ENCODE measurements around the gene FIBIN. TPM values are rescaled to one million over a fixed set of nuclear protein-coding genes. Genes with fewer than 3 reads are reported as not detected.
"Not testable (repeated sequence)": the region's sequence is repeated elsewhere in the genome, so short reads cannot be mapped to it uniquely, and the experiment has no call there.

The FIBIN gene
- total RNA-seq, 1 donor from 2014 or later: 1.3 TPM

- no peaks in the 10 kb centered on the region for H3K27me3 ChIP-seq (ENCODE audit: control insufficient read depth, insufficient read depth, low read length)
- no peak for TF ChIP-seq CTCF (IDR thresholded peaks at IDR 0.05; ENCODE audit: insufficient read depth, low read length, poor library complexity, severe bottlenecking)
- H3K4me3 ChIP-seq (ENCODE audit: low read depth, low read length): no peak overlapping the region
- DNase-seq (ENCODE audit: low read depth): no peak
- no peaks in the 10 kb centered on the region for H3K36me3 ChIP-seq (ENCODE audit: control insufficient read depth, insufficient read depth, low read length)
Measured at GRCh38 chr11:26971961-26972360, 22.0 kb upstream of the FIBIN start.

- no peak for DNase-seq (ENCODE audit: low read depth)
- Histone ChIP-seq H3K36me3 (ENCODE audit: control insufficient read depth, insufficient read depth, low read length) (no peaks in the 10 kb centered on the region), H3K4me3 (ENCODE audit: low read depth, low read length) (no peak overlapping the region), H3K27me3 (ENCODE audit: control insufficient read depth, insufficient read depth, low read length) (no peaks in the 10 kb centered on the region)
- TF ChIP-seq CTCF (IDR thresholded peaks at IDR 0.05; ENCODE audit: insufficient read depth, low read length, poor library complexity, severe bottlenecking): no peak
Measured at GRCh38 chr11:26974069-26974783, 19.7 kb upstream of the FIBIN start.

GRCh38 chr11:26974996-26975395 lies 18.9 kb upstream of the FIBIN start:
- Histone ChIP-seq H3K27me3 (ENCODE audit: control insufficient read depth, insufficient read depth, low read length) (no peaks in the 10 kb centered on the region), H3K36me3 (ENCODE audit: control insufficient read depth, insufficient read depth, low read length) (no peaks in the 10 kb centered on the region), H3K4me3 (ENCODE audit: low read depth, low read length) (no peak overlapping the region)
- TF ChIP-seq CTCF (IDR thresholded peaks at IDR 0.05; ENCODE audit: insufficient read depth, low read length, poor library complexity, severe bottlenecking): no peak
- no peak for DNase-seq (ENCODE audit: low read depth)

GRCh38 chr11:26976389-26976788 lies 17.5 kb upstream of the FIBIN start:
- no peaks in the 10 kb centered on the region for H3K27me3 ChIP-seq (ENCODE audit: control insufficient read depth, insufficient read depth, low read length)
- no peak for TF ChIP-seq CTCF (IDR thresholded peaks at IDR 0.05; ENCODE audit: insufficient read depth, low read length, poor library complexity, severe bottlenecking)
- no peak for DNase-seq (ENCODE audit: low read depth)

GRCh38 chr11:26977209-26977608 lies 16.7 kb upstream of the FIBIN start:
- H3K27me3 ChIP-seq (ENCODE audit: control insufficient read depth, insufficient read depth, low read length); DNase-seq (ENCODE audit: low read depth); H3K4me3 ChIP-seq (ENCODE audit: low read depth, low read length); H3K36me3 ChIP-seq (ENCODE audit: control insufficient read depth, insufficient read depth, low read length): not testable (repeated sequence)

More at GRCh38 chr11:26976389-26976788, 17.5 kb upstream of the FIBIN start:
- Histone ChIP-seq H3K4me3 (ENCODE audit: low read depth, low read length) (no peak overlapping the region), H3K36me3 (ENCODE audit: control insufficient read depth, insufficient read depth, low read length) (no peaks in the 10 kb centered on the region)

GRCh38 chr11:26983645-26984044 lies 10.3 kb upstream of the FIBIN start:
- Histone ChIP-seq H3K36me3 (ENCODE audit: control insufficient read depth, insufficient read depth, low read length) (no peaks in the 10 kb centered on the region), H3K27me3 (ENCODE audit: control insufficient read depth, insufficient read depth, low read length) (no peaks in the 10 kb centered on the region)
- no peak for TF ChIP-seq CTCF (IDR thresholded peaks at IDR 0.05; ENCODE audit: insufficient read depth, low read length, poor library complexity, severe bottlenecking)

More at GRCh38 chr11:26983645-26984044, 10.3 kb upstream of the FIBIN start:
- no peak overlapping the region for H3K4me3 ChIP-seq (ENCODE audit: low read depth, low read length)
- DNase-seq (ENCODE audit: low read depth): no peak
